HG03196 (cell line): Measurements from ENCODE around the gene THSD4.
"Not testable (repeated sequence)": the region's sequence is repeated elsewhere in the genome, so short reads cannot be mapped to it uniquely, and the experiment has no call there.

Experiments
- ATAC-seq: cut with Tn5 transposase; IDR thresholded peaks from one replicate; pipeline ENCODE4 v1.9.1; 2021; ENCODE audit not compliant: unreplicated experiment

The THSD4 gene

GRCh38 chr15:71118881-71119632 is 3.8 kb downstream of the THSD4 start:
- no peak for ATAC-seq

GRCh38 chr15:71120428-71120944 is 5.2 kb downstream of the THSD4 start:
- no peak for ATAC-seq

DNA sequence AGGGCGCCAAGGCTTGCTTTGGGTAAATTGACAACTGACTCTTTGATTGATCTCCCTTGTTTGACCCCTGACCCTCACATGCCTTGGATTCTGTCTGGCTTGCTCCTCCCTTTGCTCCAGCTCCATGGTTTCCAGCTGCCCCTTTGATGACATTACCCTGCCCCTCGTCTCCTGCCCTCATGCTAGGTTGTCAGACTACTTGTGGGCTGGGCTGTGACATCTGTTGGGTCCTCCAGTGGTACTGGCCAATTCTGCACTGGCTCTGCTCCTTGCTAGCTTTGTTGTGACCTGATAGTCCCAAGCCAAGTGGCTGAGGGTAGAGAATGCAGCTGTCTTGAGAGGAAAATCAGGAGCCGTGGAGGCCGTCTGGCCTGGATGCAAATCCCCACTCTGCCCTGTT is 6.2 kb downstream of the THSD4 start:
- ATAC-seq = no peak

GRCh38 chr15:71124937-71125790 is 9.9 kb downstream of the THSD4 start:
- no peak for ATAC-seq

- no peak for ATAC-seq
These were observed 10.7 kb downstream of the THSD4 start for GRCh38 chr15:71125831-71126450.

- ATAC-seq = no peak
These were observed 11.8 kb downstream of the THSD4 start for GRCh38 chr15:71127083-71127482.

- ATAC-seq = not testable (repeated sequence)
These were observed 12.9 kb downstream of the THSD4 start for GRCh38 chr15:71128159-71128558.

DNA sequence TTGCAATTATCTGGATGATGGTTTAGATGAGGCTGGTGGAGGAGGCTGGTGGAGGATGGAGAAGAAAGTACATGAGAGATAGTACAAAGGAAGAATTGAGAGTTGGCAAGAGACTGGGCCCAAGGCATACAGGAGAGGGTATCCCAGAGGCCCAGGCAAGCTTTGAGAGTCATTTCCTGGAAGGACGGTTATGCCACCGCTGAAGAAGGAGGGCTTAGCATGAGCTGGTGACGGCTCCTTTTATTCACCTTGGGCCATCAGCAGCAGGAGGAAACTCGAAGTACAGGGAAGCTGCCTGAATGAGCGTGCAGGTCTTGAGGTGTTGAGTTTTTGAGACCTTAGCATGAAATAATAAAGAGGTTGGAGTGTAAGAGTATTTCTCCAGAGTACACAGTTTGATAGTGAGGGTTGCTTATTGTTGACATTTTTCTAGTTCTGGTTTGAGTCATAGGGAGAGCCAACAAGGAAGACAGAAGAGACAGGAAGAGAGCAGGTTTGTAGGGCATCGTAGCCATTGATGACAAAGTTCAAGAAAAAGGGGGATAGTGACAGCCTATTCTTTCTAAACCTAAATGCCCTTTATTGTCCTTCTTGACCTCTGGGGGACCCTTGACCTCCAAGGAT is 13.8 kb downstream of the THSD4 start:
- no peak for ATAC-seq

DNA sequence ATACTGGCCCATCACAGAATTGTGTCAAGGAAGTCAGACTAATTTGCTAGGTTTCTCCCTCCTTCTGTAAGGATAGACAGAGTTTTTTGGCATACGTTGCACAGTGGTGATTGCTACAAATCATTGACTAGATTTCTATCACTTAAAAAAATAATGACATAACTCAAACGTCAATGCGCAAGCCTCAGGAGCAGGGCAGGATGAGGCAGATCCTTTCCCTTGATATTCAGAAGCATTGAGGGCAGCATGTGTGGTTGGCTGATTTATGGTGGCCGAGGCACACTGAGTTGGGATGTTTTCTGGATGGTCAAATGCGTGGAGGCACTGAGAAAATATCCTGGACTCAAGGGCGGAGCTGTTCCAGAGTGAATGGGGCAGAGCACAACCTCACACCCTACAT is 14.4 kb downstream of the THSD4 start:
- no peak for ATAC-seq

DNA sequence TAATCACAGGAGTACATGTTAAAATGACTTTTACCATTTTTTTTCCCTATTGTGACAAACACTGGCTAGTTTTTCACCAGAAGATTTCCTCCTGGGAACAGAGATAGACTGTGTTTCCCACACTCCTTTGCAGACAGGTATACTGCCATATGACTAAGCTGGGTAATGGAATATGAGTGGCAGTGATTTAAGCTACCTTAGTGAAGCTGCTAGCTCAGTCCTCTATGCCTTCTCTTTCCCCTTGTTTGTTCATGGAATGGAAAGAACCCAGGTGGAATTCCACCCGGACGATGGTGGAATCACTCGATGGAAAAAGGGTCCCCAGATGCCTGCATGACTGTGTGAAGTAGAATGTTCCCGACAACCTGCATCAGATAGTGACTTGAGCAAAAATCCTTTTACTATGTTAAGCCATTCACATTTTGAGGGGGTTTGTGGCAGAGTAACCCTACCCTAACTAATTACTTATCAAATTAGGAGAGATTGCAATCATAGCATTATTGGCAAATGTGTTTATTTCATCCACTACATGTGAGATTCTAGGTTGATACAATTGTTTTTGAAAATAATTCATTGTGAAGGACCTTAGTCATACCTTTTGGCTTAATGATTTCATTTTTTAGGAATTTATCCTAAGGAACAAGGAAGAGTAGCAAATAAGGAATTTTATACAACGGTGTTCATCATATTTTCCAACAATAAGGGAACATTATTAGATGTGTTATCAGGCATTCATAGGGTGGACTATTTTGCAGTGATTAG is 16.5 kb downstream of the THSD4 start:
- ATAC-seq = no peak

DNA sequence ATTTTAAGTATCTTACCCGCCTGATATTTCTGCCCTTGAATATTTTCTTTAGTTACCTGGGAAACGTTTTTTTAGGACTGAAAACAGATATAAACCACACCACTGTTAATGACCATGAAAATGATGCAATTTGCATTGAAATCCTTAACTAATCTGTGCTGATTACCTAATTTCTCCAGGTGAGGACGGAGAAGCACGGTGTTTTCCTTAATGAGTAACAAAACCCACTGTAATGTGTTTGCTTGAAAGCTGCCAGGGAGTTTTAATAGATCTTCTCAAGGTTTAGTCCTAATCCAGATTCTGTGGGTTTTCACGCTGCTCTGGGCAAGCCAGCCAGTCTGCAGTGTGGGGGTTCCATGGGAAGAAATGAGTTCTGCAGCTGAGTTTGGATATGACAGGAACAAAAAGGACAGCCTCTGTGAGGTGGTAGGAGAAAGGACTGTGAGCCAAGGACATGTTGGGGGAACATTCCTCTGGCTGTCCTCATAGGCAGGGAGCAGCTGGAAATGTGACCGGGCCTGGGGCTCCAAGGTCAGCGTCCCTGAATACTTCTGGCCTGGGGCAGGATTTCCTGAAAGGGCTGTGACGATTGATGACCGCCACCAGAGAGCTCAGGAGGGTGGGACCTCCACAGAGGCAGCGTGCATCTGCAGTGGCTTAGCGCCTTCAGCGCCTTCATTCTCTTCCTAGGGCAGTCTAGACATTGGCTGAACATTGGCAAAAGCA is 18.6 kb downstream of the THSD4 start:
- no peak for ATAC-seq

GRCh38 chr15:71136159-71136783 is 21.0 kb downstream of the THSD4 start:
- no peak for ATAC-seq

DNA sequence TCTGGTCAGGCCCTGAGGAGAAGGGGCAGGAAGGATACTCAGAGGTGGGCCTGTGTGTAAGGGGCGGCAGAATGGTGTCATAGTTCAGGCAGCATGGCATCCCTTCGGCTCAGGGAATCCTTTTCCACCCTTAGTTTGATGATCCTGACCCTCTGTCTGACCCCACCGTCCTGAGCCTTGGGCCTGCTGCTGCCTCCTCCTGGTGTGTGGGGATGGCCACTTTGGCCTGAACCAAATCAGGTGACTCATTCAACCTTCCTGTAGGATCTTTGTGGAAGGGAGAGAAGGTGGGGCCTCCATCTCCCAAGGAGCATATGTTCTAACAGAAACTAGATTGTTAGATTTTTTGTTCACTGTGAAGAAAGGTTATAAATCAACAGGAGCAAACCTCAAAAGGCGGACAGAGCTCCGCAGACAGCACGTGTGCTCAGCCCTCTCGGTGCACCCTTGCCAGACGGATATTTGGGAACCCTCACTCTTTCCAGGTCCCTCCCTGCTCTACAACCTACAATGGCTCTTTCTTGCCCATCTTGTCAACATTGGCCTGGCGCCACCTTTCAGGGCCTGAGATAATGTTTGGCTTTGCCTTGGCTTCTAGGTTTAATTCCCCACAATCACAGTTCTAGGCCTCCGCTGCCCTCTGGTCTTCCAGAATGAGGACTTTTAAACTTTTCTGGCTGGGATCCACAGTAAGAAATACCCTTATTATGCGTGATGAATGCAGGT is 21.7 kb downstream of the THSD4 start:
- no peak for ATAC-seq

GRCh38 chr15:71138473-71138872 is 23.2 kb downstream of the THSD4 start:
- ATAC-seq = no peak

DNA sequence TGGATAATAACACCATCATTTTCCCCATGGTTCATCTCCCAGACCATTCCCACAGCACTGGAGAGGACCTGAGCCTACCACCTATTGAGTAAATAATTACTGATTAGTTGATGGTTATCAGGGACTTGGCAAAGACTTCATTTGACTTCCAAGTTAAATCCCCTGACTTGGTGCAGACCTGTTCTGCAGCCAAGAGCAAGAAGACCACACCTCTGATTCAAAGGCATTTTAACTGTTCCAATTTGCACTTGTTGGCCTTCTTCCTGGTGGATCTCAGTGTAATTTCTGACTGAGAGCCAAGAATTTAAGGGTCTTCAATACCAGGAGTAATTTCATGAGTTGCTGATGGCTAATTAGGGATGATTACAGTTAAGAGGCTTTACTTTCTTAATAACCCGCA is 24.0 kb downstream of the THSD4 start:
- no peak for ATAC-seq

GRCh38 chr15:71141572-71141971 is 26.3 kb downstream of the THSD4 start:
- ATAC-seq = no peak

- ATAC-seq = no peak
These were observed 27.5 kb downstream of the THSD4 start for GRCh38 chr15:71142780-71143179.
